Limb (tissue), 2 donors: ENCODE measurements around the gene ERCC1.
"Not testable (repeated sequence)": the region's sequence is repeated elsewhere in the genome, so short reads cannot be mapped to it uniquely, and the experiment has no call there.

Source experiments
- DNase-seq, 2 donors: peaks; one replicate each; pipeline ENCODE4 v3.0.0-alpha.2; 2016; ENCODE audit errors: extremely low spot score in 2 of 2

ERCC1 gene

GRCh38 chr19:45429896-45430295 is 6.2 kb upstream of the ERCC1 start:
- DNase-seq = not testable (repeated sequence)

GRCh38 chr19:45428384-45429231 is 4.9 kb upstream of the ERCC1 start:
- peak in 1 of 2 donors; percentile 77 for DNase-seq

- DNase-seq = peak in 1 of 2 donors; percentile 58
These were observed 708 bp upstream of the ERCC1 start for GRCh38 chr19:45424191-45425058.

GRCh38 chr19:45423033-45423588 is 606 bp downstream of the ERCC1 start:
- no peak for DNase-seq

GRCh38 chr19:45421947-45422498 is 1.7 kb downstream of the ERCC1 start:
- DNase-seq = no peak

- no peak for DNase-seq
These were observed 2.8 kb downstream of the ERCC1 start for GRCh38 chr19:45420871-45421270.

GRCh38 chr19:45420356-45420755 is 3.4 kb downstream of the ERCC1 start:
- DNase-seq = no peak

GRCh38 chr19:45419895-45420294 is 3.8 kb downstream of the ERCC1 start:
- DNase-seq = no peak

- DNase-seq = no peak
These were observed 4.3 kb downstream of the ERCC1 start for GRCh38 chr19:45419396-45419795.

- no peak for DNase-seq
These were observed 4.9 kb downstream of the ERCC1 start for GRCh38 chr19:45418802-45419201.

- DNase-seq = no peak
These were observed 6.6 kb downstream of the ERCC1 start for GRCh38 chr19:45417151-45417550.

- no peak for DNase-seq
These were observed 9.2 kb downstream of the ERCC1 start for GRCh38 chr19:45414468-45414867.

GRCh38 chr19:45413497-45413896 is 10.2 kb downstream of the ERCC1 start:
- DNase-seq = no peak

- DNase-seq = not testable (repeated sequence)
These were observed 13.4 kb downstream of the ERCC1 start for GRCh38 chr19:45410330-45410729.

GRCh38 chr19:45409557-45409920 is 14.2 kb downstream of the ERCC1 start:
- DNase-seq = no peak

GRCh38 chr19:45408830-45409556 is 14.7 kb downstream of the ERCC1 start:
- no peak for DNase-seq

- DNase-seq = no peak
These were observed 15.6 kb downstream of the ERCC1 start for GRCh38 chr19:45408121-45408520.

- DNase-seq = not testable (repeated sequence)
These were observed 16.1 kb downstream of the ERCC1 start for GRCh38 chr19:45407585-45407984.

GRCh38 chr19:45407091-45407375 is 16.7 kb downstream of the ERCC1 start:
- DNase-seq = no peak

GRCh38 chr19:45406226-45407090 is 17.3 kb downstream of the ERCC1 start, which contains the start of gene POLR1G:
TSS of gene POLR1G (plus strand) at chr19:45406644. CDS start at chr19:45406697, 53 bp downstream.
- DNase-seq = peak; percentile 86 to 89
